Activated T-helper 2 cell treated with anti-CD3 and anti-CD28 coated beads, Interferon-gamma antibody, Interleukin-2, Interleukin-4, amounts not matched to agents 10 μg/mL and 5 μg/mL and 100 μg/mL, durations not matched to agents 14 hours and 24 hours and 36 hours (primary cell): ENCODE measurements around the gene KRTAP10-11. TPM values are rescaled to one million over a fixed set of nuclear protein-coding genes. Genes with fewer than 3 reads are reported as not detected.
"Not testable (repeated sequence)": the region's sequence is repeated elsewhere in the genome, so short reads cannot be mapped to it uniquely, and the experiment has no call there.

Experiments
- DNase-seq: peaks from one replicate; pipeline ENCODE4 v3.0.0; 2021; ENCODE audit warnings: low spot score
- H3K27ac Mint-ChIP-seq: one replicate; pipeline ENCODE4 v1.8.0; 2021; ENCODE audit warnings: mixed read lengths
- H3K27me3 Mint-ChIP-seq: one replicate; pipeline ENCODE4 v1.8.0; 2021; ENCODE audit warnings: low read depth, mixed read lengths
- H3K36me3 Mint-ChIP-seq: one replicate; pipeline ENCODE4 v1.8.0; 2021; ENCODE audit warnings: low read depth, mixed read lengths
- H3K4me1 Mint-ChIP-seq: one replicate; pipeline ENCODE4 v1.8.0; 2021; ENCODE audit warnings: low read depth, mixed read lengths
- H3K4me3 Mint-ChIP-seq: one replicate; pipeline ENCODE4 v1.8.0; 2021; ENCODE audit warnings: low read depth, mild to moderate bottlenecking, moderate library complexity, mixed read lengths
- H3K9me3 Mint-ChIP-seq: one replicate; pipeline ENCODE4 v1.8.0; 2021; ENCODE audit warnings: mixed read lengths
- intact Hi-C: fragments of 100-400 bp; cut with micrococcal nuclease; formaldehyde crosslinking; loops from one replicate; pipeline ENCODE4 v1.15.1; 2023
- total RNA-seq: library from RNA; stranded (reverse); gene quantifications from 2 replicates; pipeline ENCODE4 v1.2.3, GENCODE V29; 2022

The KRTAP10-11 gene
- total RNA-seq, 1 donor from 2014 or later, result not detected

- Mint-ChIP-seq H3K4me1 (no peaks in the 10 kb centered on the region), H3K9me3 (peaks cover 31% of the 10 kb centered on the region), H3K27ac (no peak within 1 kb of the TSS), H3K27me3 (peaks cover 2% of the 10 kb centered on the region), H3K4me3 (no peak within 1 kb of the TSS), H3K36me3 (no peaks in the 10 kb centered on the region)
- intact Hi-C loops, result no loop called here
- no peak for DNase-seq
Measured at GRCh38 chr21:44637018-44637850, 9.0 kb upstream of the KRTAP10-11 start, which contains the start of gene KRTAP10-10. Gene KRTAP10-10 (plus strand): TSS chr21:44637356. CDS start chr21:44637418, 62 bp downstream.

- H3K36me3 Mint-ChIP-seq, intact Hi-C loops, H3K4me1 Mint-ChIP-seq, DNase-seq, H3K4me3 Mint-ChIP-seq, H3K27ac Mint-ChIP-seq, H3K27me3 Mint-ChIP-seq: not testable (repeated sequence)
- H3K9me3 Mint-ChIP-seq, result peaks cover 29% of the 10 kb centered on the region
Measured at GRCh38 chr21:44637851-44638348, 8.3 kb upstream of the KRTAP10-11 start.

- H3K27me3 Mint-ChIP-seq, H3K27ac Mint-ChIP-seq, intact Hi-C loops, H3K4me1 Mint-ChIP-seq, DNase-seq, H3K4me3 Mint-ChIP-seq, H3K36me3 Mint-ChIP-seq: not testable (repeated sequence)
- peaks cover 29% of the 10 kb centered on the region for H3K9me3 Mint-ChIP-seq
Measured at GRCh38 chr21:44638506-44639330, 7.5 kb upstream of the KRTAP10-11 start.

GRCh38 chr21:44639331-44639655, 6.9 kb upstream of the KRTAP10-11 start:
- Mint-ChIP-seq H3K4me1 (no peaks in the 10 kb centered on the region), H3K4me3 (no peak overlapping the region), H3K27me3 (peaks cover 2% of the 10 kb centered on the region), H3K9me3 (peaks cover 35% of the 10 kb centered on the region), H3K27ac (no peak overlapping the region), H3K36me3 (no peaks in the 10 kb centered on the region)
- intact Hi-C loops, result no loop called here
- no peak for DNase-seq

GRCh38 chr21:44640761-44641160, 5.5 kb upstream of the KRTAP10-11 start:
- H3K36me3 Mint-ChIP-seq, result no peaks in the 10 kb centered on the region
- peaks cover 44% of the 10 kb centered on the region for H3K9me3 Mint-ChIP-seq
- H3K27me3 Mint-ChIP-seq, result no peaks in the 10 kb centered on the region
- H3K4me3 Mint-ChIP-seq, result no peak overlapping the region
- DNase-seq, result no peak
- H3K27ac Mint-ChIP-seq, result no peak overlapping the region
- intact Hi-C loops, result no loop called here
- no peaks in the 10 kb centered on the region for H3K4me1 Mint-ChIP-seq

GRCh38 chr21:44643741-44644310, 2.4 kb upstream of the KRTAP10-11 start:
- Mint-ChIP-seq H3K27ac (no peak overlapping the region), H3K27me3 (no peaks in the 10 kb centered on the region), H3K4me1 (no peaks in the 10 kb centered on the region), H3K36me3 (no peaks in the 10 kb centered on the region), H3K4me3 (no peak overlapping the region), H3K9me3 (peaks cover 44% of the 10 kb centered on the region)
- no peak for DNase-seq
- intact Hi-C loops, result no loop called here

GRCh38 chr21:44644878-44645277, 1.3 kb upstream of the KRTAP10-11 start:
- no peaks in the 10 kb centered on the region for H3K27me3 Mint-ChIP-seq
- intact Hi-C loops, result no loop called here
- H3K4me3 Mint-ChIP-seq, result no peak overlapping the region
- peaks cover 41% of the 10 kb centered on the region for H3K9me3 Mint-ChIP-seq
- DNase-seq, result no peak
- H3K27ac Mint-ChIP-seq, result no peak overlapping the region
- no peaks in the 10 kb centered on the region for H3K4me1 Mint-ChIP-seq
- no peaks in the 10 kb centered on the region for H3K36me3 Mint-ChIP-seq

GRCh38 chr21:44647222-44647552, 973 bp downstream of the KRTAP10-11 start:
- Mint-ChIP-seq H3K9me3 (peaks cover 22% of the 10 kb centered on the region), H3K27me3 (no peaks in the 10 kb centered on the region), H3K27ac (no peak overlapping the region), H3K36me3 (no peaks in the 10 kb centered on the region), H3K4me1 (no peaks in the 10 kb centered on the region), H3K4me3 (no peak overlapping the region)
- DNase-seq, result no peak
- intact Hi-C loops, result no loop called here

GRCh38 chr21:44648557-44649311, 2.5 kb downstream of the KRTAP10-11 start:
- H3K4me3 Mint-ChIP-seq, result no peak overlapping the region
- peaks cover 2% of the 10 kb centered on the region for H3K4me1 Mint-ChIP-seq
- H3K36me3 Mint-ChIP-seq, result peaks cover 2% of the 10 kb centered on the region
- H3K27ac Mint-ChIP-seq, result no peak overlapping the region
- DNase-seq, result no peak
- intact Hi-C loops, result no loop called here
- H3K27me3 Mint-ChIP-seq, result no peaks in the 10 kb centered on the region
- peaks cover 15% of the 10 kb centered on the region for H3K9me3 Mint-ChIP-seq

GRCh38 chr21:44649521-44650100, 3.4 kb downstream of the KRTAP10-11 start:
- Mint-ChIP-seq H3K9me3 (peaks cover 6% of the 10 kb centered on the region), H3K27me3 (no peaks in the 10 kb centered on the region), H3K36me3 (peaks cover 6% of the 10 kb centered on the region), H3K27ac (no peak overlapping the region), H3K4me1 (peaks cover 7% of the 10 kb centered on the region), H3K4me3 (no peak overlapping the region)
- DNase-seq, result no peak
- intact Hi-C loops, result no loop called here

GRCh38 chr21:44650265-44650972, 4.2 kb downstream of the KRTAP10-11 start:
- H3K27me3 Mint-ChIP-seq, result no peaks in the 10 kb centered on the region
- H3K27ac Mint-ChIP-seq, result no peak overlapping the region
- H3K4me3 Mint-ChIP-seq, result no peak overlapping the region
- intact Hi-C loops, result no loop called here
- no peak for DNase-seq
- peaks cover 11% of the 10 kb centered on the region for H3K4me1 Mint-ChIP-seq
- H3K9me3 Mint-ChIP-seq, result peaks cover 8% of the 10 kb centered on the region
- peaks cover 6% of the 10 kb centered on the region for H3K36me3 Mint-ChIP-seq
